MM.1S (cell line): ENCODE results near the gene CALR3.

Experiments used
- DNase-seq: peaks from one replicate; pipeline ENCODE4 v3.0.0-alpha.2; 2015
- H2AFZ ChIP-seq: fragments of 300-600 bp; sonication (generic); 2 replicates; pipeline ENCODE4 v1.6.0; 2016; ENCODE audit warnings: antibody characterized with exemption, low read length
- H3F3A ChIP-seq: fragments of 300-600 bp; sonication (generic); 2 replicates; pipeline ENCODE4 v1.6.1; 2016; ENCODE audit warnings: mild to moderate bottlenecking, antibody characterized with exemption, low read length, moderate library complexity, mixed read lengths; ENCODE audit not compliant: insufficient read depth
- H3K27ac ChIP-seq: fragments of 300-600 bp; sonication (generic); 2 replicates; pipeline ENCODE4 v1.5.1; 2016; ENCODE audit warnings: mild to moderate bottlenecking, low read length
- H3K27me3 ChIP-seq: fragments of 300-600 bp; sonication (generic); replicated peaks from 2 replicates; pipeline ENCODE4 v1.6.0; 2016; ENCODE audit warnings: low read length; ENCODE audit not compliant: insufficient read depth
- H3K36me3 ChIP-seq: fragments of 300-600 bp; sonication (generic); replicated peaks from 2 replicates; pipeline ENCODE4 v1.6.1; 2016; ENCODE audit warnings: mild to moderate bottlenecking, low read length, mixed read lengths; ENCODE audit not compliant: insufficient read depth
- H3K4me1 ChIP-seq: fragments of 300-600 bp; sonication (generic); 2 replicates; pipeline ENCODE4 v1.6.1; 2016; ENCODE audit warnings: low read length, mixed read lengths
- H3K4me2 ChIP-seq: fragments of 300-600 bp; sonication (generic); 2 replicates; pipeline ENCODE4 v1.6.0; 2016; ENCODE audit warnings: low read depth, low read length
- H3K4me3 ChIP-seq: fragments of 300-600 bp; sonication (generic); 2 replicates; pipeline ENCODE4 v1.5.1; 2016; ENCODE audit warnings: low read length, mixed read lengths
- H3K79me2 ChIP-seq: fragments of 300-600 bp; sonication (generic); 2 replicates; pipeline ENCODE4 v1.6.1; 2016; ENCODE audit warnings: mixed run types, low read length, mixed read lengths
- H3K9ac ChIP-seq: fragments of 300-600 bp; sonication (generic); 2 replicates; pipeline ENCODE4 v1.6.1; 2016; ENCODE audit warnings: low read length, mixed read lengths
- H3K9me2 ChIP-seq: fragments of 300-600 bp; sonication (generic); replicated peaks from 2 replicates; pipeline ENCODE4 v1.6.1; 2016; ENCODE audit warnings: mild to moderate bottlenecking, low read length, mixed read lengths; ENCODE audit not compliant: insufficient read depth
- H3K9me3 ChIP-seq: fragments of 300-600 bp; sonication (generic); replicated peaks from 2 replicates; pipeline ENCODE4 v1.6.1; 2016; ENCODE audit warnings: mild to moderate bottlenecking, low read length, mixed read lengths; ENCODE audit not compliant: insufficient read depth
- H4K20me1 ChIP-seq: fragments of 300-600 bp; sonication (generic); 2 replicates; pipeline ENCODE4 v1.6.1; 2016; ENCODE audit warnings: mild to moderate bottlenecking, low read length, moderate library complexity, mixed read lengths; ENCODE audit not compliant: insufficient read depth
- EZH2 ChIP-seq: fragments of 300-600 bp; sonication (generic); optimal IDR thresholded peaks from 2 replicates; pipeline ENCODE3; 2017; ENCODE audit warnings: low read depth, mild to moderate bottlenecking, antibody characterized with exemption, low read length, mixed read lengths
- EZH2phosphoT487 ChIP-seq: fragments of 300-600 bp; sonication (generic); IDR thresholded peaks from 2 replicates; pipeline ENCODE4 v1.6.1; 2018; ENCODE audit warnings: antibody characterized with exemption, low read length
- TF ChIP-seq, protein P1 (sequence below): fragments of 300-600 bp; sonication (generic); IDR thresholded peaks from 2 replicates; pipeline ENCODE4 v1.5.1; 2016; ENCODE audit warnings: antibody characterized with exemption, low read length, mixed read lengths

CALR3 gene

DNA sequence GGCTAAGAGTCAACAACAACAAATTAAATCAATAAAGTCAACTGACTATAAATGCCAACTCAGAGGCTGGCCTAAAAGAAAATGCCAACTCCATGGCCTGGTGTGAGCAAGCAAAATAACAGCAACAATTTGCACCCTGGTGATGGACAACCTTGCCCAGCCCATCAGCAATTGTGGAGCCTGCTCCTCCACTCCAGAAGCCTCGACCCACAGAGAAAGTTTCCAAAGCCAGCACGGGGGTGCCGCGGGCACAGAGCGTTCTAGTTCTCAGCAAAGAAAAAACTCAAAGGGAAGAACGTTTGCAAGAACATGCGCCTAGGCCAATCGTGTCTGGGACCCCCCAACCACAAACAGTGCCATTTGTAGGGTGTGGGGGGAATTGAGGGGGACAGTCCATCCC, 35.5 kb downstream of the CALR3 start:
- H3K9me3 ChIP-seq = no peaks in the 10 kb centered on the region
- DNase-seq = no peak
- TF ChIP-seq, protein P1, sequence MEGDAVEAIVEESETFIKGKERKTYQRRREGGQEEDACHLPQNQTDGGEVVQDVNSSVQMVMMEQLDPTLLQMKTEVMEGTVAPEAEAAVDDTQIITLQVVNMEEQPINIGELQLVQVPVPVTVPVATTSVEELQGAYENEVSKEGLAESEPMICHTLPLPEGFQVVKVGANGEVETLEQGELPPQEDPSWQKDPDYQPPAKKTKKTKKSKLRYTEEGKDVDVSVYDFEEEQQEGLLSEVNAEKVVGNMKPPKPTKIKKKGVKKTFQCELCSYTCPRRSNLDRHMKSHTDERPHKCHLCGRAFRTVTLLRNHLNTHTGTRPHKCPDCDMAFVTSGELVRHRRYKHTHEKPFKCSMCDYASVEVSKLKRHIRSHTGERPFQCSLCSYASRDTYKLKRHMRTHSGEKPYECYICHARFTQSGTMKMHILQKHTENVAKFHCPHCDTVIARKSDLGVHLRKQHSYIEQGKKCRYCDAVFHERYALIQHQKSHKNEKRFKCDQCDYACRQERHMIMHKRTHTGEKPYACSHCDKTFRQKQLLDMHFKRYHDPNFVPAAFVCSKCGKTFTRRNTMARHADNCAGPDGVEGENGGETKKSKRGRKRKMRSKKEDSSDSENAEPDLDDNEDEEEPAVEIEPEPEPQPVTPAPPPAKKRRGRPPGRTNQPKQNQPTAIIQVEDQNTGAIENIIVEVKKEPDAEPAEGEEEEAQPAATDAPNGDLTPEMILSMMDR = no peak
- no peak for TF ChIP-seq EZH2phosphoT487
- no peak for TF ChIP-seq EZH2
- no peak overlapping the region for H3K4me2 ChIP-seq
- H3K9ac ChIP-seq = no peak overlapping the region
- H4K20me1 ChIP-seq = peaks cover 22% of the 10 kb centered on the region
- H3K79me2 ChIP-seq = peaks cover 99% of the 10 kb centered on the region
- H3K9me2 ChIP-seq = no peaks in the 10 kb centered on the region
- no peaks in the 10 kb centered on the region for H3F3A ChIP-seq
- no peak overlapping the region for H2AFZ ChIP-seq
- no peak overlapping the region for H3K4me3 ChIP-seq
- no peaks in the 10 kb centered on the region for H3K36me3 ChIP-seq
- no peaks in the 10 kb centered on the region for H3K4me1 ChIP-seq
- H3K27me3 ChIP-seq = no peaks in the 10 kb centered on the region
- no peak overlapping the region for H3K27ac ChIP-seq

DNA sequence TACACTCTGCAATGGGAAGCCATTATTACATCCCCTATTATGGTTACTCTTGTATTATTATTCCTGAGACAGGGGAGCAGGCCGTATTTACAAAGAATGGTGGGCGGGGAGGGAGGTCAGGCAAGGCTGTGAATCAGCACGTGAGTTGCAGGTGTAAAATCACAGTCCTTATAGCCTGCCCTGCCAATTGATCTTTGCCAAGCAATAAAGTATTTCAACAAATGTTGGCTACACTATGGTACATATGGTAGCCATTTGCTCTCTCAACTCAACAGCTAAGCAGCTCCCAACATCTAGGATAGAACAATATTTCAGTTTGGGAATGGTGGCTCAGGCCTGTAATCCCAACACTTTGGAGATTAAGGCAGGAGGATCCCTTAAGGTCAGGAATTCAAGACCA, 36.3 kb downstream of the CALR3 start:
- H3K36me3 ChIP-seq = no peaks in the 10 kb centered on the region
- no peak for DNase-seq
- peaks cover 24% of the 10 kb centered on the region for H4K20me1 ChIP-seq
- H3K79me2 ChIP-seq = peaks cover 98% of the 10 kb centered on the region
- no peak overlapping the region for H3K4me2 ChIP-seq
- H3K27me3 ChIP-seq = no peaks in the 10 kb centered on the region
- no peak overlapping the region for H3K9ac ChIP-seq
- no peaks in the 10 kb centered on the region for H3K9me3 ChIP-seq
- TF ChIP-seq EZH2phosphoT487 = no peak
- TF ChIP-seq, protein P1 = no peak
- no peak for TF ChIP-seq EZH2
- H3K9me2 ChIP-seq = no peaks in the 10 kb centered on the region
- no peak overlapping the region for H3K4me3 ChIP-seq
- H3K4me1 ChIP-seq = no peaks in the 10 kb centered on the region
- no peak overlapping the region for H3K27ac ChIP-seq
- no peak overlapping the region for H2AFZ ChIP-seq
- H3F3A ChIP-seq = no peaks in the 10 kb centered on the region

DNA sequence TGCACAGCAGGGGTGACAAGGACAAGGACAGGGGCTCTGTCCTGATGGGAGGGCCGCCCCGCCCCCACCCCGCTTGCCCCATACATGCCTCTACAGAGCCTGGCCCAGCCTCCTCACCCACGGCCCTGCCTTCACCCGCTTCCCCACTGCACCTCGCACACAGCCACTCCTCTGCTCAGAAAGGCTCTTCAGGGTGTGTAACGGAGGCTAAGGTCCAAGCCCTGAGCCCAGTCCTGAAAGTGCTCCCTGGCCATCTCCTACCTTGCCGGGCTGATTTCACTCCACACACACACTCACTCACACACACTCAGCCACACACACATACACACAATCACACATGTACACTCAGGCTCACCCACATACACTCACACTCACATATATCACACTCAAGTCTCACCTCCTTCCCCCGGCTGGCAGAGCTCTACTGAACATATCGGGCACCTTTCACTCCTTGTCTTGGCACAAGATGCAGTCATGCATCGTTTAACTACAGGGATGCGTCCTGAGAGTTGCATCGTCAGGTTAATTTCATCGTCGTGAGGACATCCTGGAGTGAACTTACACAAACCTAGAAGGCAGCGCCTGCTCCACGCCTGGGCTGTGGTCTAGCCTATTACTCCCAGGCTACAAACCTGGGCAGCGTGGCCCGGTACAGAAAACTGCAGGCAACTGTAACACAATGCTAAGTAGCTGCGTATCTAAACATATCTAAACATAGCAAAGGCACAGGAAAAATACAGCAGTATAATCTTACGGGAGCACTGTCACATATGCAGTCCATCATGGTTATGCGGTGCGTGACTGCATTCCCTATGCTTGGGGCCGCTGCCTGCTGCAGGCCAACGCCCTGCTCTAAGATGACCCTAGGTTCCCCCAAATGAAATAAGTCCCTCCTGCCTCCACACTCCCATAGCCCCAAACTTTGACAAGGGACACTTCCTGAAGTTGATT, 37.3 kb downstream of the CALR3 start:
- TF ChIP-seq, protein P1 = no peak
- H3K79me2 ChIP-seq = peaks cover 98% of the 10 kb centered on the region
- no peak overlapping the region for H3K4me2 ChIP-seq
- no peak overlapping the region for H3K4me3 ChIP-seq
- H4K20me1 ChIP-seq = peaks cover 17% of the 10 kb centered on the region
- no peaks in the 10 kb centered on the region for H3K4me1 ChIP-seq
- H3K9me2 ChIP-seq = no peaks in the 10 kb centered on the region
- no peaks in the 10 kb centered on the region for H3K27me3 ChIP-seq
- H3K9ac ChIP-seq = no peak overlapping the region
- H3K9me3 ChIP-seq = no peaks in the 10 kb centered on the region
- H3K36me3 ChIP-seq = no peaks in the 10 kb centered on the region
- H3F3A ChIP-seq = no peaks in the 10 kb centered on the region
- no peak overlapping the region for H3K27ac ChIP-seq
- no peak for DNase-seq
- no peak overlapping the region for H2AFZ ChIP-seq
